Activated T-cell treated with anti-CD3 and anti-CD28 coated beads, Interleukin-2, amount 50 U/mL, for 72 hours (primary cell): Measurements from ENCODE around the gene TAOK2. TPM values are rescaled to one million over a fixed set of nuclear protein-coding genes. Genes with fewer than 3 reads are reported as not detected.

Experiments
- ATAC-seq, 2 donors: fragments of 150-1000 bp; cut with Tn5 transposase; replicated peaks in 1 of 2; 2 replicates each; pipeline ENCODE4 v1.10.0; 2021; ENCODE audit warnings: moderate library complexity in 2 of 2, mild to moderate bottlenecking in 1 of 2
- DNase-seq, 2 donors: peaks; one replicate each; pipeline ENCODE4 v3.0.0; 2021 to 2022; ENCODE audit warnings: mixed read lengths in 1 of 2
- H3K27ac Mint-ChIP-seq: one replicate; pipeline ENCODE4 v1.8.0; 2022; ENCODE audit warnings: mild to moderate bottlenecking, moderate library complexity, mixed read lengths
- H3K27me3 Mint-ChIP-seq: one replicate; pipeline ENCODE4 v1.8.0; 2022; ENCODE audit warnings: low read depth, mixed read lengths
- H3K36me3 Mint-ChIP-seq, 2 donors: one replicate each; pipeline ENCODE4 v1.8.0; 2022; ENCODE audit warnings: mixed read lengths in 2 of 2, mild to moderate bottlenecking in 1 of 2; ENCODE audit not compliant: insufficient read depth in 2 of 2
- H3K4me1 Mint-ChIP-seq: one replicate; pipeline ENCODE4 v1.8.0; 2022; ENCODE audit warnings: low read depth, mixed read lengths
- H3K4me3 Mint-ChIP-seq, 2 donors: one replicate each; pipeline ENCODE4 v1.8.0; 2022; ENCODE audit warnings: mild to moderate bottlenecking in 2 of 2, mixed read lengths in 2 of 2, moderate library complexity in 2 of 2
- H3K9me3 Mint-ChIP-seq, 2 donors: one replicate each; pipeline ENCODE4 v1.8.0; 2022; ENCODE audit warnings: mixed read lengths in 2 of 2
- total RNA-seq, 2 donors: library from RNA; stranded (reverse); gene quantifications; one replicate each; pipeline ENCODE4 v1.2.3, GENCODE V29; 2022

Gene TAOK2
- total RNA-seq, 2 donors from 2014 or later = 31.1 to 35.0 TPM

DNA sequence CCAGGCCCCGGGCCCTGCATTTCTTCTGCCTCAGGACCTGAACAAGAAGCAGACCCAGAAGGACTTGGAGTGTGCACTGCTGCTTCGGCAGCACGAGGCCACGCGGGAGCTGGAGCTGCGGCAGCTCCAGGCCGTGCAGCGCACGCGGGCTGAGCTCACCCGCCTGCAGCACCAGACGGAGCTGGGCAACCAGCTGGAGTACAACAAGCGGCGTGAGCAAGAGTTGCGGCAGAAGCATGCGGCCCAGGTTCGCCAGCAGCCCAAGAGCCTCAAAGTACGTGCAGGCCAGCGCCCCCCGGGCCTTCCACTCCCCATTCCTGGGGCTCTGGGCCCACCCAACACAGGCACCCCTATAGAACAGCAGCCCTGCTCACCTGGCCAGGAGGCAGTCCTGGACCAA is 12.6 kb downstream of the TAOK2 start:
- Mint-ChIP-seq H3K27me3 (no peaks in the 10 kb centered on the region), H3K4me1 (no peaks in the 10 kb centered on the region), H3K27ac (no peak overlapping the region), H3K36me3 (peaks cover 3 to 6% of the 10 kb centered on the region in 2 donors), H3K4me3 (no peak overlapping the region), H3K9me3 (no peaks in the 10 kb centered on the region)
- DNase-seq (no peak), ATAC-seq (no peak)

DNA sequence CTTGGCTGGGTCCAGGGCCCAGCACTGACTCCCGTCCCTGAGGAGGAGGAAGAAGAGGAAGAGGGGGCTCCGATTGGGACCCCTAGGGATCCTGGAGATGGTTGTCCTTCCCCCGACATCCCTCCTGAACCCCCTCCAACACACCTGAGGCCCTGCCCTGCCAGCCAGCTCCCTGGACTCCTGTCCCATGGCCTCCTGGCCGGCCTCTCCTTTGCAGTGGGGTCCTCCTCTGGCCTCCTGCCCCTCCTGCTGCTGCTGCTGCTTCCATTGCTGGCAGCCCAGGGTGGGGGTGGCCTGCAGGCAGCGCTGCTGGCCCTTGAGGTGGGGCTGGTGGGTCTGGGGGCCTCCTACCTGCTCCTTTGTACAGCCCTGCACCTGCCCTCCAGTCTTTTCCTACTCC is 13.3 kb downstream of the TAOK2 start:
- DNase-seq (no peak), ATAC-seq (no peak)
- H3K4me1 Mint-ChIP-seq = no peaks in the 10 kb centered on the region
- H3K27me3 Mint-ChIP-seq = no peaks in the 10 kb centered on the region
- H3K4me3 Mint-ChIP-seq = no peak overlapping the region
- peaks cover 3 to 6% of the 10 kb centered on the region in 2 donors for H3K36me3 Mint-ChIP-seq
- H3K27ac Mint-ChIP-seq = no peak overlapping the region
- H3K9me3 Mint-ChIP-seq = no peaks in the 10 kb centered on the region

- Mint-ChIP-seq H3K36me3 (peaks cover 3 to 6% of the 10 kb centered on the region in 2 donors), H3K27ac (no peak overlapping the region)
Measured at GRCh38 chr16:29987371-29988085, 13.9 kb downstream of the TAOK2 start.

DNA sequence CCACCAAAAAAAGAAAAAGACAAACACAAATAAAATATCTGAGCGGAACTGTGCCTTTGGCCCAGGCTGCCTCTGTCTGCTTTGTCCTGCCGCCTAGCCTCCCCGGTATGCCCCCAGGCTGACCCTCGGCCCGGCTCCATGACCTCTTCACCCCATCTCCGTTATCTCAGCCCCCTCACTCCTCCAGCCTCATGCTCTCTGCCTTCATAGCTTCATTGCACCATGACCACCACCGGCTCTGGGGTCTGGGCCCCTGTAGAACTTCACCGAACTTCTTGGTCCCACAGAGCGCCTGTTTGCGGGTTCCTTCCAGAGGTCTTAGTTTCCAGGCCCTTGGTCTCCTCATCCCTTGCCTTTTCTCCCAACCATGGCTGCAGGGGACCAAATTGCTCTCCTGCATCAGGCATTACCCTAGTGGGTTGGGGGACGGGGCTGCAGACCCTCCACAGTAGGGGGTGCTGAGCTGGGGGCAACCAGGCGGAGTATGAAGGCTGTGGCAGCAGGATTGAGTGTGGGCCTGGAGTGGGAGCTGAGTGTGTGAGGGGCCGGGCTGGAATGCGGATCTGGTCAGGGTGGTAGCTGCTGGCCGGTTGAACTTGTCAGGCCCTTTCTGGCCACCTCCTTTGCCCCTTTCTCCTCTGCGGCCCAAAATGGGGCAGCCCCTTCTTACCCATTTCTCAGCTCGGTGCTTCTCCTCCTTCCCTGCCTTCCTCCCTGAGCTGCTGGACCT is 14.8 kb downstream of the TAOK2 start:
- ATAC-seq (no peak), DNase-seq (no peak)
- no peaks in the 10 kb centered on the region for H3K4me1 Mint-ChIP-seq
- H3K9me3 Mint-ChIP-seq = no peaks in the 10 kb centered on the region
- no peak overlapping the region for H3K27ac Mint-ChIP-seq
- no peaks in the 10 kb centered on the region for H3K27me3 Mint-ChIP-seq
- H3K36me3 Mint-ChIP-seq = peaks cover 3% of the 10 kb centered on the region in 2 donors
- H3K4me3 Mint-ChIP-seq = no peak overlapping the region

More at GRCh38 chr16:29987371-29988085, 13.9 kb downstream of the TAOK2 start:
- ATAC-seq (no peak), DNase-seq (no peak)
- Mint-ChIP-seq H3K4me1 (no peaks in the 10 kb centered on the region), H3K4me3 (no peak overlapping the region), H3K9me3 (no peaks in the 10 kb centered on the region), H3K27me3 (no peaks in the 10 kb centered on the region)

- H3K36me3 Mint-ChIP-seq = no peaks in the 10 kb centered on the region
- DNase-seq = no peak
- no peaks in the 10 kb centered on the region for H3K9me3 Mint-ChIP-seq
- no peak for ATAC-seq
- peaks cover 7% of the 10 kb centered on the region for H3K4me1 Mint-ChIP-seq
- H3K4me3 Mint-ChIP-seq = no peak overlapping the region
- H3K27me3 Mint-ChIP-seq = no peaks in the 10 kb centered on the region
- H3K27ac Mint-ChIP-seq = no peak overlapping the region
Measured at GRCh38 chr16:29989111-29989858, 15.6 kb downstream of the TAOK2 start.

- ATAC-seq = no peak
- H3K36me3 Mint-ChIP-seq = no peaks in the 10 kb centered on the region
Measured at GRCh38 chr16:29990034-29990433, 16.4 kb downstream of the TAOK2 start.

GRCh38 chr16:29990883-29991570 is 17.4 kb downstream of the TAOK2 start:
- Mint-ChIP-seq H3K4me3 (no peak overlapping the region), H3K27me3 (no peaks in the 10 kb centered on the region), H3K9me3 (no peaks in the 10 kb centered on the region), H3K4me1 (peaks cover 14% of the 10 kb centered on the region), H3K27ac (no peak overlapping the region), H3K36me3 (peaks cover 1 to 2% of the 10 kb centered on the region in 2 donors)
- ATAC-seq (no peak), DNase-seq (no peak)

More at GRCh38 chr16:29990034-29990433, 16.4 kb downstream of the TAOK2 start:
- no peaks in the 10 kb centered on the region for H3K27me3 Mint-ChIP-seq
- no peaks in the 10 kb centered on the region for H3K9me3 Mint-ChIP-seq
- peaks cover 14% of the 10 kb centered on the region for H3K4me1 Mint-ChIP-seq
- H3K27ac Mint-ChIP-seq = no peak overlapping the region
- DNase-seq = no peak
- no peak overlapping the region for H3K4me3 Mint-ChIP-seq

- Mint-ChIP-seq H3K4me3 (no peak overlapping the region), H3K4me1 (peaks cover 14% of the 10 kb centered on the region)
- DNase-seq = no peak
Measured at GRCh38 chr16:29991571-29991904, 17.9 kb downstream of the TAOK2 start.

GRCh38 chr16:29992344-29992967 is 18.8 kb downstream of the TAOK2 start:
- no peak overlapping the region for H3K27ac Mint-ChIP-seq
- H3K27me3 Mint-ChIP-seq = no peaks in the 10 kb centered on the region
- ATAC-seq = no peak
- H3K9me3 Mint-ChIP-seq = no peaks in the 10 kb centered on the region
- peaks cover 1 to 4% of the 10 kb centered on the region in 2 donors for H3K36me3 Mint-ChIP-seq
- no peak overlapping the region for H3K4me3 Mint-ChIP-seq
- H3K4me1 Mint-ChIP-seq = peaks cover 20% of the 10 kb centered on the region
- no peak for DNase-seq

More at GRCh38 chr16:29991571-29991904, 17.9 kb downstream of the TAOK2 start:
- ATAC-seq = no peak
- Mint-ChIP-seq H3K27ac (no peak overlapping the region), H3K36me3 (peaks cover 1 to 4% of the 10 kb centered on the region in 2 donors), H3K27me3 (no peaks in the 10 kb centered on the region), H3K9me3 (no peaks in the 10 kb centered on the region)

DNA sequence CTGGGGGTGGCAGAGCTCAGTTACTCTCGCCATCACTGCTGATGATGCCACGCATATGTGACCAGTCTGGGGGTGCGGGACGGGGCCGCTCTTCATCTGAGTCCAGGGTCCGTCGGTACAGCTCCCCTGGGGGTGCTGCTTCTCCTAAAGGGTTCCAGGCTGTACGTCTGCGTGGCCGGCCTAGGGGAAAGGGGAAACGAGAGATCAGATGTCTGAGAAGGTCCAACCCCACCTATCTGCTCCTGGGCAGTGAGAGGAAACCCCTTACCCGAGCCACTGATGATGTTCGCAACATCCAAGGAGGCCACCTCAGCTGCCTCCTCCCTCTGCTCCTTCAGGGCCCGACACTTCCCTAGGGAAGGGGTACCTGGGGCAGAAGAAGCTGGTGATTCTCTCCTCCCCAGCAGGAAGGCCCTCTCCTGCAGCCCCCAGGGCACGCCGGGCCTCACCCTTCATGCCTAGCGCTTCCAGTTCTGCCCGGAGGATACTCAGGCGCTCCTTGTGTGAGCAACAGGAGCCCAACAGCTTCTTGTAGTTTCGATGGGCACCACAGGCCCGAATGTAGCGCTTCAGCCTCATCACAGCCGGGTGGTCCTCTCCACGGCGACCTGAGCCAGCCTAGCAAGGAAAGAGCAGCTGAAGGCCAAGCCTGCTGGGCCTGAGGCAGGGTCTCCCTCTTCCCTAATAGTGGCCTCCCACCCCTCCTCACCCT is 19.7 kb downstream of the TAOK2 start:
- Mint-ChIP-seq H3K27me3 (no peaks in the 10 kb centered on the region), H3K27ac (no peak overlapping the region), H3K9me3 (no peaks in the 10 kb centered on the region), H3K36me3 (peaks cover 1 to 4% of the 10 kb centered on the region in 2 donors), H3K4me3 (peak overlapping the region in 1 of 2 donors; percentile 97), H3K4me1 (peaks cover 20% of the 10 kb centered on the region)
- DNase-seq (no peak), ATAC-seq (no peak)

DNA sequence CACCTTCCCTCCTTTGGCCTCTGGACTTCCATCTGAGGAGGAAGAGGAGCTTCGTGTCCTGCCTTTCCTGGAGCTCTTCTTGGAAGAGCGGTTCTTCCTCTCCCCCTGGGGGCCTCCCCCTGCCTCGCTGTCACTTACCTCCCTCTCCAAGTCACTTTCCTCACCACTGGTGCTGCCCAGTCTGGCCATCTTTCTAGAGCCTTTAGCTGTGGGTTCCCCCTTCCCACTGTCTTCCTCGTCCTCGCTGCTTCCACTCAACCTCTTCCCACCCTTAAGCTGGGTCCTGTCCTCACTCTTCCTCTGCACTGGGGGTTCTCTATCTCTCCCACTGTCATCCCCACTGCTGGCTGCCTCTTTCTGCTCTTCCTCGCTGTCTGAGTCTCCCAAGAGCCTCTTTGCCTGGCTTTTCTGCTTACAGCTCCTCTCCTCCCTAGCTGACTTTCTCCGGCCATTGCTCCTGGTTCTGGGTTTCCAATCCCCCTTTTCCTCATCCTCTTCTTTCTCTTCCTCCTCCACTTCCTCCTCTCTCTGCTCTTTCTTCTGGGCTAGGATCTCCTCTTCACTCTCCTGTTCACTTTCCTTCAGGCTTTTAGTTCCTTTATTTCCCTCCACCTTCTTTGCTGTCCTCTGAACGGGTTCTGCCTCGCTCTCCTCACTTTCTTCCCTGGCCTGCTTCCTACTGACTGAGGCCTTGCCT is 20.4 kb downstream of the TAOK2 start:
- no peak for DNase-seq
- peak overlapping the region; percentile 97 to 98 for H3K4me3 Mint-ChIP-seq
- peak overlapping the region; percentile 92 for H3K27ac Mint-ChIP-seq
- H3K4me1 Mint-ChIP-seq = peaks cover 20% of the 10 kb centered on the region
- no peaks in the 10 kb centered on the region for H3K9me3 Mint-ChIP-seq
- no peak for ATAC-seq
- H3K36me3 Mint-ChIP-seq = peaks cover 1 to 4% of the 10 kb centered on the region in 2 donors
- H3K27me3 Mint-ChIP-seq = no peaks in the 10 kb centered on the region
